ENCODE measurements around the gene CLSTN2. TPM values are rescaled to one million over a fixed set of nuclear protein-coding genes. Genes with fewer than 3 reads are reported as not detected.

The CLSTN2 gene
- total RNA-seq, 1 donor from 2014 or later: 4.7 TPM

DNA sequence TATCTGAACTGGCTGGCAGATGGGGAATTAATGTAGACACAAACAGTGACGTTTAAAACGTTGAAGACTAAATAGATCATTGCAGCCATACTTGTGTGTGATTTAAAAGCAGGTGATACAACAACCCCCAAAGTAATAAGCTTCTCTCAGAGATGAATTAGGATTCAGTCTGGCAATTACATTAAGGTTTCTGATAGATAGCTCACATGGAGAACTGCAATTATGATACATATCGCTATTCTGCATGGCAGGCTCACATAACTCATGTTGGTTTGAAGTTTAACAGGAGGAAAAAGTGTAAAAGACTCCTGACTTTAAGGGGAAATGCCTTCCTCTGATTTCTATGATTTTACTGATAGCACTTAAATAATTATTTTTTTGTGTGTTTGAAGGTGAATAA, 196.9 kb downstream of the CLSTN2 start:
- Histone ChIP-seq H3K9me3 (ENCODE audit: control insufficient read depth in 3 of 3, low read length in 3 of 3) (no peaks in the 10 kb centered on the region), H3K27ac (ENCODE audit: low read depth, low read length) (no peak overlapping the region), H3K36me3 (ENCODE audit: control insufficient read depth in 3 of 3, insufficient read depth in 3 of 3, low read length in 3 of 3) (no peaks in the 10 kb centered on the region), H3K4me3 (ENCODE audit: low read length in 3 of 3) (no peak overlapping the region), H3K27me3 (ENCODE audit: control insufficient read depth in 3 of 3, insufficient read depth in 3 of 3, low read length in 3 of 3) (no peaks in the 10 kb centered on the region), H3K4me1 (ENCODE audit: control insufficient read depth in 3 of 3, insufficient read depth in 3 of 3, low read length in 3 of 3) (peaks cover 0 to 8% (median 5%) of the 10 kb centered on the region in 3 donors), H3K9ac (ENCODE audit: low read depth in 1 of 3, low read length in 3 of 3) (no peak overlapping the region)

DNA sequence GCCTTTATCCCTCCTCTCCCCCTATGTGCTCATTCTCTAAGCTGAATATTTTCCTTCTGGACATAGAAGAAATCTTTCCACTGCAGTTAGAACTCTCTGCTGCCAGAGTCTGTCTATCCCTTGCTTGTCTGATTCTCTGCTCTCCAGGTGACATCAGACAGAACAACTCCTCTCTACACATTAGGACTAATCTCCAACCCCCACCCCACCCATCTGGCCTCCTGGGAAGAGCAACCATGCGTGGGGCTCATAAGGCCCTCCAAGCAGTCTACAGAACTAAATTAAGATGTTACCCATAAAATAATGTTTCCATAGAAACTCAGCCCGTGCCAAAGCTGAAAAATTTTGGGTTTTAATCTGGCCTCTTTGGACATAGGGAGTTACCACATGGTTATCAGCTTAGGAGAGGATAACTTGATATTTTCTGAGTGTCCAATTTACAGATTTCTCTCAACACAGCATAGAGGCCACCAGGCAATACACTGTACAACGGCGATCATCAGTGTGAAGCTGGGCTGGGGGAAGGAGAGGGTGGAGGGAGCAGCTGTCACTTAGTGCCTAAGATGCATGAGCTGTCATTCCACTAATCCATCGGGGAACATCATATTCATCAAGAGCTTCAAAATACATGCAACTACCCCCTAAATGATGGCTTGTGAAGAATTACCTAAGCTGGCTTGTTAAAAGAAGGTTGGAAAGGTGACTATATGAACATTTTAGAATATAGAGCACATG, 199.4 kb downstream of the CLSTN2 start:
- no peaks in the 10 kb centered on the region for H3K9me3 ChIP-seq (ENCODE audit: control insufficient read depth in 3 of 3, low read length in 3 of 3)
- H3K27me3 ChIP-seq (ENCODE audit: control insufficient read depth in 3 of 3, insufficient read depth in 3 of 3, low read length in 3 of 3): no peaks in the 10 kb centered on the region
- H3K27ac ChIP-seq (ENCODE audit: low read depth, low read length): no peak overlapping the region
- H3K4me3 ChIP-seq (ENCODE audit: low read length in 3 of 3): no peak overlapping the region
- no peaks in the 10 kb centered on the region for H3K36me3 ChIP-seq (ENCODE audit: control insufficient read depth in 3 of 3, insufficient read depth in 3 of 3, low read length in 3 of 3)
- peaks cover 0 to 9% (median 5%) of the 10 kb centered on the region in 3 donors for H3K4me1 ChIP-seq (ENCODE audit: control insufficient read depth in 3 of 3, insufficient read depth in 3 of 3, low read length in 3 of 3)
- no peak overlapping the region for H3K9ac ChIP-seq (ENCODE audit: low read depth in 1 of 3, low read length in 3 of 3)

DNA sequence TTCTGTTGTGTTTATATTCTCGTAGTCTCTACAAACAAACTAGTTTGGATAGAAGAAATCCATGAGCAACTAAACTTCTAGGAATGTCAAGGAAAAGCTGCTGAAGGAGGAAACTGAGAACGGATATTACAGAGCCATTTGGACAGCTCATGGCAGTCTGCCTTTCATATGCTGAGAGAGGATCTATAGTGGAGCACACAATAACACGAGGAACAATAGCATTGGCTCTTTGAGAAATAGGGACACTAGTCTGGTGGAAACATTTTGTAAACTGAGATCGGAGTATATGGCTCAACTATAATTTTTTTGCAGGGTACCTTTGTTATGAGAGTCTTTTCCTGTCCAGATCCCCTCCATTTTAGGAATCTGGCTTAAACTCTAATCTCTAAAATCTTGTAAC, 200.5 kb downstream of the CLSTN2 start:
- Histone ChIP-seq H3K4me3 (ENCODE audit: low read length in 3 of 3) (no peak overlapping the region), H3K36me3 (ENCODE audit: control insufficient read depth in 3 of 3, insufficient read depth in 3 of 3, low read length in 3 of 3) (no peaks in the 10 kb centered on the region), H3K9ac (ENCODE audit: low read depth in 1 of 3, low read length in 3 of 3) (no peak overlapping the region), H3K27ac (ENCODE audit: low read depth, low read length) (no peak overlapping the region), H3K9me3 (ENCODE audit: control insufficient read depth in 3 of 3, low read length in 3 of 3) (no peaks in the 10 kb centered on the region), H3K4me1 (ENCODE audit: control insufficient read depth in 3 of 3, insufficient read depth in 3 of 3, low read length in 3 of 3) (peaks cover 0 to 9% (median 5%) of the 10 kb centered on the region in 3 donors), H3K27me3 (ENCODE audit: control insufficient read depth in 3 of 3, insufficient read depth in 3 of 3, low read length in 3 of 3) (no peaks in the 10 kb centered on the region)

GRCh38 chr3:140143367-140144069, 208.5 kb downstream of the CLSTN2 start:
- H3K9me3 ChIP-seq (ENCODE audit: control insufficient read depth in 3 of 3, low read length in 3 of 3): no peaks in the 10 kb centered on the region
- no peak overlapping the region for H3K4me3 ChIP-seq (ENCODE audit: low read length in 3 of 3)
- H3K27ac ChIP-seq (ENCODE audit: low read depth, low read length): no peak overlapping the region
- H3K36me3 ChIP-seq (ENCODE audit: control insufficient read depth in 3 of 3, insufficient read depth in 3 of 3, low read length in 3 of 3): no peaks in the 10 kb centered on the region
- no peaks in the 10 kb centered on the region for H3K4me1 ChIP-seq (ENCODE audit: control insufficient read depth in 3 of 3, insufficient read depth in 3 of 3, low read length in 3 of 3)
- H3K27me3 ChIP-seq (ENCODE audit: control insufficient read depth in 3 of 3, insufficient read depth in 3 of 3, low read length in 3 of 3): no peaks in the 10 kb centered on the region
- H3K9ac ChIP-seq (ENCODE audit: low read depth in 1 of 3, low read length in 3 of 3): no peak overlapping the region

GRCh38 chr3:140145528-140145927, 210.5 kb downstream of the CLSTN2 start:
- H3K4me3 ChIP-seq (ENCODE audit: low read length in 3 of 3): no peak overlapping the region
- no peak overlapping the region for H3K9ac ChIP-seq (ENCODE audit: low read depth in 1 of 3, low read length in 3 of 3)
- no peaks in the 10 kb centered on the region for H3K36me3 ChIP-seq (ENCODE audit: control insufficient read depth in 3 of 3, insufficient read depth in 3 of 3, low read length in 3 of 3)
- no peaks in the 10 kb centered on the region for H3K9me3 ChIP-seq (ENCODE audit: control insufficient read depth in 3 of 3, low read length in 3 of 3)
- H3K4me1 ChIP-seq (ENCODE audit: control insufficient read depth in 3 of 3, insufficient read depth in 3 of 3, low read length in 3 of 3): no peaks in the 10 kb centered on the region
- H3K27me3 ChIP-seq (ENCODE audit: control insufficient read depth in 3 of 3, insufficient read depth in 3 of 3, low read length in 3 of 3): no peaks in the 10 kb centered on the region
- H3K27ac ChIP-seq (ENCODE audit: low read depth, low read length): no peak overlapping the region

DNA sequence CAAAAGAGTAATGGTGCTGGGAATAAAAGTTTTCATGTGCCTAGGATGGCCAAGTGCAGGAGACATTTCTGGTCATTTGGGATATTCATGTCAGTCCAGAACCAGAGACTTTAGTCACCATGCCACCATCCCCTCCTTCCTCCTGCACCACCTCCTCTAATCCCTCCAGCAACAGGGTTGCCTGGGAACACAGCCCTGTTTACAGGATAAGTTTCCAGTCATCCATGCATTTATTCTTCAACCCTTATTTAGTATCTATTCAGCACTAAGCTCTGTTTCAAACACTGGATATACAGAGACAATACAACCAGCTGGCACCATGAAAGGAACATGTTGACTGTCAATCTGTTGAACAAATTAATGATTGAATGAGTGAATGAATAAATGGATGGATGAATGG, 211.7 kb downstream of the CLSTN2 start:
- Histone ChIP-seq H3K9ac (ENCODE audit: low read depth in 1 of 3, low read length in 3 of 3) (no peak overlapping the region), H3K27me3 (ENCODE audit: control insufficient read depth in 3 of 3, insufficient read depth in 3 of 3, low read length in 3 of 3) (no peaks in the 10 kb centered on the region), H3K4me1 (ENCODE audit: control insufficient read depth in 3 of 3, insufficient read depth in 3 of 3, low read length in 3 of 3) (no peaks in the 10 kb centered on the region), H3K4me3 (ENCODE audit: low read length in 3 of 3) (no peak overlapping the region), H3K27ac (ENCODE audit: low read depth, low read length) (no peak overlapping the region), H3K36me3 (ENCODE audit: control insufficient read depth in 3 of 3, insufficient read depth in 3 of 3, low read length in 3 of 3) (no peaks in the 10 kb centered on the region), H3K9me3 (ENCODE audit: control insufficient read depth in 3 of 3, low read length in 3 of 3) (no peaks in the 10 kb centered on the region)

GRCh38 chr3:140147965-140148490, 213.0 kb downstream of the CLSTN2 start:
- no peaks in the 10 kb centered on the region for H3K9me3 ChIP-seq (ENCODE audit: control insufficient read depth in 3 of 3, low read length in 3 of 3)
- H3K36me3 ChIP-seq (ENCODE audit: control insufficient read depth in 3 of 3, insufficient read depth in 3 of 3, low read length in 3 of 3): no peaks in the 10 kb centered on the region
- peaks cover 6 to 8% (median 7%) of the 10 kb centered on the region in 3 donors for H3K4me1 ChIP-seq (ENCODE audit: control insufficient read depth in 3 of 3, insufficient read depth in 3 of 3, low read length in 3 of 3)
- no peak overlapping the region for H3K27ac ChIP-seq (ENCODE audit: low read depth, low read length)
- no peak overlapping the region for H3K9ac ChIP-seq (ENCODE audit: low read depth in 1 of 3, low read length in 3 of 3)
- H3K4me3 ChIP-seq (ENCODE audit: low read length in 3 of 3): no peak overlapping the region
- H3K27me3 ChIP-seq (ENCODE audit: control insufficient read depth in 3 of 3, insufficient read depth in 3 of 3, low read length in 3 of 3): no peaks in the 10 kb centered on the region

DNA sequence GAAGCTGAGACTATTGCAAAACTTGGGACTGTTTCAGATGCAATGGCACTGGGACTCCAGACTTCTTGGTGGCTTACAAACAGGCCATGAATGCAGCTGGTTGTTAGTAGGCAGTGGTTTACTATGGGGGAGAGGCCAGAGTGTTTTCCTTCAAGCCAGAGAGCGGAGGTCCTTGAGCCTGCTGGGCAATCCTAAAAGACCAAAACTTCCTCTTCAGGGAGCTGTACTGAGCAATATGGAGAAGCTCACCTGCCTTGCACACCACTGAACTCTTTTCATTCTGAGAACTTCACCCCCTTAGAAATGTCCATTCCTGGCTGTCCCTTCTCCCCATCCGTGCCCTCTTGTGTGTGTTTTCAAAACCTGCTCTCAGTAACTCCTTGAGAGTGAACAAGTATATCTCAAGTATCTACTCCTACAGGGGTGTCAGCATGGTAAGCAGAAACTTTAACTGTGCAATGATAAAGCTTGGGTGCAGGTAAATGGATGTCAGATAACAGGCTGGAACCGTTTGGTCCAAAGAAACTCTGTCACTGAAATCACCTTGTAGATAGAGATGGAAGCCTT, 213.9 kb downstream of the CLSTN2 start:
- Histone ChIP-seq H3K36me3 (ENCODE audit: control insufficient read depth in 3 of 3, insufficient read depth in 3 of 3, low read length in 3 of 3) (no peaks in the 10 kb centered on the region), H3K9me3 (ENCODE audit: control insufficient read depth in 3 of 3, low read length in 3 of 3) (no peaks in the 10 kb centered on the region), H3K27ac (ENCODE audit: low read depth, low read length) (no peak overlapping the region), H3K27me3 (ENCODE audit: control insufficient read depth in 3 of 3, insufficient read depth in 3 of 3, low read length in 3 of 3) (no peaks in the 10 kb centered on the region), H3K4me3 (ENCODE audit: low read length in 3 of 3) (no peak overlapping the region), H3K9ac (ENCODE audit: low read depth in 1 of 3, low read length in 3 of 3) (no peak overlapping the region), H3K4me1 (ENCODE audit: control insufficient read depth in 3 of 3, insufficient read depth in 3 of 3, low read length in 3 of 3) (peaks cover 7 to 14% (median 14%) of the 10 kb centered on the region in 3 donors)

DNA sequence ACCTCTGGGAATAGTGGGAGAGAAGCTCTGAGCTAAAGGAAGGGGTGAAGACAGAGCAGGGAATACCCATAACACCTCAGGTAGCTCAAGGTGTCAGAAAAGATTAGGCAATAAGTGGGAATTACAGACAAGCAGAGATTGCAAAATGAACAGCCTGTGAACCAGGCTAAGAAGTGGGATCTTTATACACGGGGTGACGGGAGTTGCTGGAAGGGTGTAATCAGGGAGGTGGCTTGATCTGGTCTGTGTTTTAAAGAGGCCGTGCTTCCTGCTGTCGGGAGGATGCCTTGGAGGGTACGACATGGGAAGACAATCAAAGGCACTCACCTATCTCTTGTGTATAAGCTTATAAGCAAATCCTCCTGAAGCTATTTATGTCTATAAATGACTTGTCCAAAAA, 216.3 kb downstream of the CLSTN2 start:
- no peak overlapping the region for H3K4me3 ChIP-seq (ENCODE audit: low read length in 3 of 3)
- no peaks in the 10 kb centered on the region for H3K27me3 ChIP-seq (ENCODE audit: control insufficient read depth in 3 of 3, insufficient read depth in 3 of 3, low read length in 3 of 3)
- H3K4me1 ChIP-seq (ENCODE audit: control insufficient read depth in 3 of 3, insufficient read depth in 3 of 3, low read length in 3 of 3): peaks cover 7 to 14% (median 14%) of the 10 kb centered on the region in 3 donors
- H3K36me3 ChIP-seq (ENCODE audit: control insufficient read depth in 3 of 3, insufficient read depth in 3 of 3, low read length in 3 of 3): no peaks in the 10 kb centered on the region
- no peak overlapping the region for H3K27ac ChIP-seq (ENCODE audit: low read depth, low read length)
- no peak overlapping the region for H3K9ac ChIP-seq (ENCODE audit: low read depth in 1 of 3, low read length in 3 of 3)
- H3K9me3 ChIP-seq (ENCODE audit: control insufficient read depth in 3 of 3, low read length in 3 of 3): no peaks in the 10 kb centered on the region

Measured in skeletal muscle tissue (tissue), 4 donors.